ENCODE data around the gene SHPK.

SHPK gene

GRCh38 chr17:3669085-3669347, 33.0 kb upstream of the SHPK start:
- Histone ChIP-seq H3K9me3 (ENCODE audit: control insufficient read depth, insufficient read depth, low read depth, low read length) (no peaks in the 10 kb centered on the region), H3K4me3 (ENCODE audit: low read depth, low read length) (peak overlapping the region; percentile 90), H3K36me3 (ENCODE audit: control insufficient read depth in 2 of 2, insufficient read depth in 1 of 2, low read length in 2 of 2) (peaks cover 7 to 25% of the 10 kb centered on the region in 2 experiments; a peak in 2 of 3 replicates), H3K4me1 (ENCODE audit: control insufficient read depth, insufficient read depth, low read length) (peaks cover 8% of the 10 kb centered on the region; the same call in 1 of the 2 replicates), H3K27ac (ENCODE audit: extremely low read depth, low read depth, low read length) (peak overlapping the region; percentile 91)
- TF ChIP-seq ZNF629 (tag by site-specific recombination; IDR thresholded peaks at IDR 0.05) (no peak), PBX3 (CRISPR knock-in tag; IDR thresholded peaks at IDR 0.05) (0 out of 2 replicates have a peak, but pooled peaks have one; percentile 17), ZBTB10 (tag by site-specific recombination; IDR thresholded peaks at IDR 0.05) (no peak), ZBTB20 (tag by site-specific recombination; IDR thresholded peaks at IDR 0.05) (peak; percentile 22; the same call in 1 of the 2 replicates), ZBTB11 (tag by site-specific recombination; conservative IDR thresholded peaks at IDR 0.05; ENCODE audit: low read depth) (0 out of 2 replicates have a peak, but pooled peaks have one; percentile 7), GLIS2 (tag by site-specific recombination; IDR thresholded peaks at IDR 0.05) (peak; percentile 36; the same call in 1 of the 2 replicates), ZNF585B (tag by site-specific recombination; IDR thresholded peaks at IDR 0.05) (no peak), ZNF513 (tag by site-specific recombination; IDR thresholded peaks at IDR 0.05) (no peak), ZNF2 (tag by site-specific recombination; IDR thresholded peaks at IDR 0.05) (0 out of 2 replicates have a peak, but pooled peaks have one; percentile 13), ZNF335 (tag by site-specific recombination; conservative IDR thresholded peaks at IDR 0.05) (peak; percentile 71), ZNF501 (tag by site-specific recombination; IDR thresholded peaks at IDR 0.05) (0 out of 2 replicates have a peak, but pooled peaks have one; percentile 23), ZNF777 (tag by site-specific recombination; IDR thresholded peaks at IDR 0.05; ENCODE audit: borderline replicate concordance) (0 out of 2 replicates have a peak, but pooled peaks have one; percentile 48), ATF2 (tag by site-specific recombination; IDR thresholded peaks at IDR 0.05; ENCODE audit: low read depth) (no peak), ZNF133 (tag by site-specific recombination; IDR thresholded peaks at IDR 0.05) (peak; percentile 50; the same call in 1 of the 2 replicates), ZNF324 (tag by site-specific recombination; IDR thresholded peaks at IDR 0.05) (0 out of 2 replicates have a peak, but pooled peaks have one; percentile 36), SCRT2 (tag by site-specific recombination; IDR thresholded peaks at IDR 0.05) (peak; percentile 75)
- ChIA-PET POLR2A (interaction anchor here (0.8 to 4.4 kb wide), 3 partner anchors 10 to 54 kb away, joined by 4 to 75 read pairs (median 5); partner anchors contain the start of genes CTNS, HASPIN and SHPK), CTCF (interaction anchor here (1.1 kb wide), 1 partner anchor 14 kb away, joined by 4 read pairs; no protein-coding TSS in a partner anchor)

Measured in HEK293 (cell line).